Esophagus muscularis mucosa (tissue), 4 donors: ENCODE measurements around the gene PBX4. TPM values are rescaled to one million over a fixed set of nuclear protein-coding genes. Genes with fewer than 3 reads are reported as not detected.

ENCODE experiments used
- DNase-seq: peaks from one replicate; pipeline ENCODE4 v3.0.0-alpha.2; 2017; ENCODE audit errors: extremely low spot score
- H3K27ac ChIP-seq, 4 donors: fragments of 200-600 bp; sonication (generic); replicated peaks in 1 of 4; 1 replicate in 3 of 4; 2 replicates in 1 of 4; pipeline ENCODE4 v1.5.1; 2016 to 2019; ENCODE audit warnings: mild to moderate bottlenecking in 1 of 4
- H3K27me3 ChIP-seq, 4 donors: fragments of 200-600 bp; sonication (generic); one replicate each; pipeline versions ENCODE4 v1.5.1 to v1.6.0; 2016 to 2019
- H3K36me3 ChIP-seq, 4 donors: fragments of 200-600 bp; sonication (generic); one replicate each; pipeline ENCODE4 v1.5.1; 2016 to 2019
- H3K4me1 ChIP-seq, 4 donors: fragments of 200-600 bp; sonication (generic); one replicate each; pipeline ENCODE4 v1.5.1; 2016 to 2019
- H3K4me3 ChIP-seq, 4 donors: fragments of 200-600 bp; sonication (generic); 1 replicate in 2 of 4; 2 replicates in 2 of 4; pipeline ENCODE4 v1.5.1; 2016 to 2019; ENCODE audit warnings: mild to moderate bottlenecking in 4 of 4, moderate library complexity in 1 of 4
- H3K9me3 ChIP-seq, 4 donors: fragments of 200-600 bp; sonication (generic); 1 replicate in 3 of 4; 2 replicates in 1 of 4; pipeline ENCODE4 v1.5.1; 2016 to 2019
- CTCF ChIP-seq, 3 experiments: fragments of 200-600 bp in 2 of 3; fragments of 450-650 bp in 1 of 3; sonication (generic) in 2 of 3; IDR thresholded peaks; one replicate each; pipeline ENCODE4 v1.5.1; 2017 to 2019; ENCODE audit warnings: antibody characterized with exemption in 3 of 3, mild to moderate bottlenecking in 2 of 3, moderate library complexity in 1 of 3
- EP300 ChIP-seq: sonication (generic); formaldehyde crosslinking; IDR thresholded peaks from one replicate; pipeline ENCODE4 v1.6.1; 2017; ENCODE audit warnings: antibody characterized with exemption
- POLR2A ChIP-seq: fragments of 450-650 bp; IDR thresholded peaks from one replicate; pipeline ENCODE4 v1.6.1; 2017; ENCODE audit warnings: antibody characterized with exemption, moderate library complexity, mild to moderate bottlenecking, low read depth
- POLR2AphosphoS5 ChIP-seq, 2 donors: sonication (generic); formaldehyde crosslinking; IDR thresholded peaks; one replicate each; pipeline ENCODE4 v1.6.1; 2017; ENCODE audit warnings: antibody characterized with exemption in 2 of 2
- WGBS: methylation state at CpG from one replicate; pipeline ENCODE4 v1.1.5; 2018; 5-methylcytosine and 5-hydroxymethylcytosine counted together
- intact Hi-C: fragments of 100-400 bp; cut with DNase I; formaldehyde crosslinking; loops from one replicate; pipeline ENCODE4 v1.15.1; 2023
- total RNA-seq, 4 donors: library from RNA; depleted of rRNA; stranded (reverse); fragments of >200 nt; gene quantifications; one replicate each; pipeline versions ENCODE4 v1.1.0 to v1.2.1, GENCODE V29; 2016

Gene PBX4
- total RNA-seq, 4 donors from 2014 or later: 0.66 to 3.7 (median 0.98) TPM; not detected in 1

- no peaks in the 10 kb centered on the region for H3K9me3 ChIP-seq
- TF ChIP-seq EP300: no peak
- TF ChIP-seq POLR2A: no peak
- no peak for TF ChIP-seq CTCF (IDR thresholded peaks at IDR 0.05)
- H3K4me3 ChIP-seq: no peak overlapping the region
- H3K27me3 ChIP-seq: no peaks in the 10 kb centered on the region
- peaks cover 0 to 3% (median 0%) of the 10 kb centered on the region in 4 donors for H3K4me1 ChIP-seq
- H3K36me3 ChIP-seq: peaks cover 73 to 100% (median 99%) of the 10 kb centered on the region in 4 donors
- intact Hi-C loops: no loop called here
- H3K27ac ChIP-seq: no peak overlapping the region
- WGBS: 93% methylated on average over 23 of the region's 23 CpGs
- DNase-seq: no peak
Observed at GRCh38 chr19:19653597-19654147, 35.2 kb upstream of the PBX4 start.

GRCh38 chr19:19652482-19653295, 34.2 kb upstream of the PBX4 start:
- TF ChIP-seq POLR2AphosphoS5 (IDR thresholded peaks at IDR 0.05) (no peak), CTCF (IDR thresholded peaks at IDR 0.05) (no peak), POLR2A (no peak), EP300 (no peak)
- Histone ChIP-seq H3K4me1 (peaks cover 0 to 3% (median 0%) of the 10 kb centered on the region in 4 donors), H3K27ac (no peak overlapping the region), H3K9me3 (no peaks in the 10 kb centered on the region), H3K4me3 (no peak overlapping the region), H3K36me3 (peaks cover 73 to 100% (median 97%) of the 10 kb centered on the region in 4 donors), H3K27me3 (no peaks in the 10 kb centered on the region)
- no peak for DNase-seq
- 94% methylated on average over 21 of the region's 24 CpGs for WGBS
- intact Hi-C loops: no loop called here

GRCh38 chr19:19651076-19651475, 32.6 kb upstream of the PBX4 start:
- Histone ChIP-seq H3K27ac (no peak overlapping the region), H3K36me3 (peaks cover 76 to 100% (median 97%) of the 10 kb centered on the region in 4 donors), H3K4me3 (no peak overlapping the region), H3K27me3 (no peaks in the 10 kb centered on the region), H3K9me3 (no peaks in the 10 kb centered on the region), H3K4me1 (no peaks in the 10 kb centered on the region)
- 67% methylated on average over 7 of the region's 13 CpGs for WGBS
- intact Hi-C loops: no loop called here
- TF ChIP-seq CTCF (IDR thresholded peaks at IDR 0.05): no peak
- TF ChIP-seq POLR2AphosphoS5 (IDR thresholded peaks at IDR 0.05): no peak
- TF ChIP-seq POLR2A: no peak
- TF ChIP-seq EP300: no peak
- DNase-seq: no peak

GRCh38 chr19:19650331-19650730, 31.8 kb upstream of the PBX4 start:
- WGBS: 92% methylated on average over 9 of the region's 9 CpGs
- no peak overlapping the region for H3K27ac ChIP-seq
- no peak for TF ChIP-seq CTCF (IDR thresholded peaks at IDR 0.05)
- no peak for TF ChIP-seq POLR2AphosphoS5 (IDR thresholded peaks at IDR 0.05)
- TF ChIP-seq EP300: no peak
- TF ChIP-seq POLR2A: no peak
- no peak for DNase-seq
- H3K27me3 ChIP-seq: no peaks in the 10 kb centered on the region
- intact Hi-C loops: no loop called here
- peaks cover 76 to 100% (median 97%) of the 10 kb centered on the region in 4 donors for H3K36me3 ChIP-seq
- H3K4me1 ChIP-seq: no peaks in the 10 kb centered on the region
- H3K9me3 ChIP-seq: no peaks in the 10 kb centered on the region
- H3K4me3 ChIP-seq: no peak overlapping the region
